Neural cell (in vitro differentiated cells): Measurements from ENCODE around the gene CNOT11. TPM values are rescaled to one million over a fixed set of nuclear protein-coding genes. Genes with fewer than 3 reads are reported as not detected.

Experiments used
- H2AFZ ChIP-seq: fragments of 200-600, 300-800 bp; sonication (generic), shearing (Covaris generic); 2 replicates; pipeline ENCODE4 v1.6.0; 2014; ENCODE audit warnings: low read depth, mild to moderate bottlenecking, antibody characterized with exemption, low read length, moderate library complexity
- H3F3A ChIP-seq: fragments of 200-600 bp; shearing (Covaris generic); 2 replicates; pipeline ENCODE4 v1.6.1; 2016; ENCODE audit warnings: mild to moderate bottlenecking, moderate library complexity, mixed read lengths, antibody characterized with exemption, low read length; ENCODE audit not compliant: insufficient read depth, poor library complexity, severe bottlenecking
- H3K27ac ChIP-seq: fragments of 200-600, 300-800 bp; sonication (generic), shearing (Covaris generic); 2 replicates; pipeline ENCODE4 v1.5.1; 2014; ENCODE audit warnings: mild to moderate bottlenecking, low read length, moderate library complexity
- H3K27me3 ChIP-seq: fragments of 300-800, 200-600 bp; sonication (generic), shearing (Covaris generic); 2 replicates; pipeline ENCODE4 v1.6.0; 2014; ENCODE audit warnings: mild to moderate bottlenecking, low read depth, low read length, moderate library complexity; ENCODE audit not compliant: insufficient read depth
- H3K36me3 ChIP-seq: fragments of 300-800, 200-600 bp; sonication (generic), shearing (Covaris generic); 2 replicates; pipeline ENCODE4 v1.5.1; 2014; ENCODE audit warnings: mild to moderate bottlenecking, antibody characterized with exemption, low read length, moderate library complexity; ENCODE audit not compliant: insufficient read depth
- H3K4me2 ChIP-seq: fragments of 300-800, 200-600 bp; sonication (generic), shearing (Covaris generic); 2 replicates; pipeline ENCODE4 v1.6.0; 2014; ENCODE audit warnings: mild to moderate bottlenecking, low read length
- H3K4me3 ChIP-seq: fragments of 300-800, 200-600 bp; sonication (generic), shearing (Covaris generic); 2 replicates; pipeline ENCODE4 v1.5.1; 2014; ENCODE audit warnings: mild to moderate bottlenecking, low read length, moderate library complexity
- H3K79me2 ChIP-seq: fragments of 200-600 bp; shearing (Covaris generic); replicated peaks from 2 replicates; pipeline ENCODE4 v1.6.0; 2014; ENCODE audit warnings: mild to moderate bottlenecking, low read length, moderate library complexity; ENCODE audit not compliant: insufficient read depth
- H3K9ac ChIP-seq: fragments of 300-800, 200-600 bp; sonication (generic), shearing (Covaris generic); 2 replicates; pipeline ENCODE4 v1.6.1; 2016; ENCODE audit warnings: mild to moderate bottlenecking, low read length, mixed read lengths
- H3K9me2 ChIP-seq: fragments of 200-600 bp; shearing (Covaris generic); 2 replicates; pipeline ENCODE4 v1.6.1; 2016; ENCODE audit warnings: mild to moderate bottlenecking, low read length, mixed read lengths; ENCODE audit not compliant: insufficient read depth
- H3K9me3 ChIP-seq: fragments of 200-600, 300-800 bp; sonication (generic), shearing (Covaris generic); 2 replicates; pipeline ENCODE4 v1.6.1; 2016; ENCODE audit warnings: mild to moderate bottlenecking, mixed run types, low read length, moderate library complexity, mixed read lengths
- H4K20me1 ChIP-seq: fragments of 200-600 bp; shearing (Covaris generic); 2 replicates; pipeline ENCODE4 v1.6.1; 2016; ENCODE audit warnings: mild to moderate bottlenecking, mixed run types; ENCODE audit not compliant: insufficient read depth
- CTCF ChIP-seq: fragments of 450-650 bp; IDR thresholded peaks from 2 replicates; pipeline ENCODE4 v1.5.1; 2014; ENCODE audit warnings: antibody characterized with exemption, mild to moderate bottlenecking, moderate library complexity; ENCODE audit not compliant: poor library complexity, severe bottlenecking
- EP300 ChIP-seq: fragments of 450-650 bp; conservative IDR thresholded peaks from 2 replicates; pipeline ENCODE4 v1.6.1; 2014; ENCODE audit warnings: antibody characterized with exemption, mild to moderate bottlenecking, moderate library complexity; ENCODE audit not compliant: poor library complexity, severe bottlenecking
- EZH2 ChIP-seq: fragments of 200-600, 300-800 bp; shearing (Covaris generic), sonication (generic); IDR thresholded peaks from 2 replicates; pipeline ENCODE4 v1.6.1; 2014; ENCODE audit warnings: antibody characterized with exemption, low read length, borderline replicate concordance, mild to moderate bottlenecking; ENCODE audit not compliant: insufficient read depth, poor library complexity, severe bottlenecking
- MXI1 ChIP-seq: fragments of 450-650 bp; conservative IDR thresholded peaks from 2 replicates; pipeline ENCODE4 v1.6.1; 2014; ENCODE audit warnings: antibody characterized with exemption, mild to moderate bottlenecking; ENCODE audit not compliant: poor library complexity, severe bottlenecking
- POLR2AphosphoS5 ChIP-seq: IDR thresholded peaks from 2 replicates; pipeline ENCODE4 v1.6.1; 2012
- RAD21 ChIP-seq: fragments of 450-650 bp; conservative IDR thresholded peaks from 2 replicates; pipeline ENCODE4 v1.6.1; 2014; ENCODE audit warnings: antibody characterized with exemption, mild to moderate bottlenecking, moderate library complexity
- REST ChIP-seq: IDR thresholded peaks from 2 replicates; pipeline ENCODE4 v1.6.1; 2012; ENCODE audit warnings: borderline replicate concordance
- SMC3 ChIP-seq: fragments of 450-650 bp; conservative IDR thresholded peaks from 2 replicates; pipeline ENCODE4 v1.6.1; 2014; ENCODE audit warnings: antibody characterized with exemption, mild to moderate bottlenecking, moderate library complexity; ENCODE audit not compliant: poor library complexity
- TAF1 ChIP-seq: IDR thresholded peaks from 2 replicates; pipeline ENCODE4 v1.6.1; 2012; ENCODE audit warnings: low read depth
- polyA plus RNA-seq: library from polyadenylated mRNA; depleted of rRNA; stranded (reverse); fragments of >200 nt; gene quantifications from 2 replicates; pipeline ENCODE4 v1.2.3, GENCODE V29; 2014

The CNOT11 gene
- polyA plus RNA-seq, 1 donor from 2014 or later = 35.2 TPM

GRCh38 chr2:101231937-101232730 is 20.6 kb upstream of the CNOT11 start:
- no peak overlapping the region for H3K27ac ChIP-seq
- no peaks in the 10 kb centered on the region for H3K9me2 ChIP-seq
- no peaks in the 10 kb centered on the region for H3K9me3 ChIP-seq
- H3K36me3 ChIP-seq = no peaks in the 10 kb centered on the region
- no peak overlapping the region for H3K4me3 ChIP-seq
- no peak overlapping the region for H3K9ac ChIP-seq
- no peaks in the 10 kb centered on the region for H3F3A ChIP-seq
- H3K27me3 ChIP-seq = no peaks in the 10 kb centered on the region
- no peak overlapping the region for H2AFZ ChIP-seq
- TF ChIP-seq EP300 = no peak
- no peak for TF ChIP-seq REST
- TF ChIP-seq SMC3 = no peak
- TF ChIP-seq POLR2AphosphoS5 = no peak
- TF ChIP-seq EZH2 = no peak
- no peak for TF ChIP-seq RAD21
- no peak for TF ChIP-seq CTCF
- no peak for TF ChIP-seq MXI1
- no peak for TF ChIP-seq TAF1
- H4K20me1 ChIP-seq = no peaks in the 10 kb centered on the region
- no peaks in the 10 kb centered on the region for H3K79me2 ChIP-seq
- H3K4me2 ChIP-seq = no peak overlapping the region

GRCh38 chr2:101232770-101233169 is 19.9 kb upstream of the CNOT11 start:
- H3F3A ChIP-seq = no peaks in the 10 kb centered on the region
- H3K4me3 ChIP-seq = no peak overlapping the region
- H3K9me2 ChIP-seq = no peaks in the 10 kb centered on the region
- no peaks in the 10 kb centered on the region for H3K79me2 ChIP-seq
- no peak for TF ChIP-seq TAF1
- TF ChIP-seq EP300 = no peak
- no peak for TF ChIP-seq RAD21
- no peak for TF ChIP-seq CTCF
- no peak for TF ChIP-seq MXI1
- TF ChIP-seq EZH2 = no peak
- no peak for TF ChIP-seq REST
- TF ChIP-seq SMC3 = no peak
- no peak for TF ChIP-seq POLR2AphosphoS5
- no peak overlapping the region for H3K9ac ChIP-seq
- no peaks in the 10 kb centered on the region for H3K36me3 ChIP-seq
- no peak overlapping the region for H3K4me2 ChIP-seq
- no peaks in the 10 kb centered on the region for H3K9me3 ChIP-seq
- H2AFZ ChIP-seq = no peak overlapping the region
- no peaks in the 10 kb centered on the region for H4K20me1 ChIP-seq
- no peak overlapping the region for H3K27ac ChIP-seq
- H3K27me3 ChIP-seq = no peaks in the 10 kb centered on the region
